ENCODE measurements around the gene DIPK2B. TPM values are rescaled to one million over a fixed set of nuclear protein-coding genes. Genes with fewer than 3 reads are reported as not detected.

Gene DIPK2B
- 13.6 TPM for total RNA-seq

DNA sequence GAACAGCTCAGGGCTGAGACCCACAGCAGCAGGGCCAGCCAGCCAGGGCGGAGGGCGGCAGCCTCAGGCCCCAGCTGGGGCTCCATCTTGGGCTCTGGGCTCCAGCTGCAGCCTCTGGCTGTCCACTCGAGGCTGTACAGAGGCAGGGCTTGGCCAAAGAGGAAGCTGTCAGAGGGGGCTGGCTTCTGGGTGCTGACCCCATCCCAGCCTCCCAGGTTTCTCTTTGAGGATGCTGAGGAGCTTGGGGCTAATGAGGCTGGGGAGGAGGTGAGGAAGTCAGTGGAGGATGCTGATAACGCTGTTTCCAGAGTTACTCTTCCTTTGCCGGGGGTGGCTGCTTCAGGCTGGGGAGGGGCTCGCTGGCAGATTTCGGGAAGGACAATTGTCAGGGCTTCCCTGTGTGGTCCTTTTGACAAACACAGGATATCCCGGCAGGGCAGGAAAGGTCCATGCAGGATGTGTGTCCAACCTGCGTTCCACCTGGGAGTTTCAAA is at the start of gene DIPK2B:
Gene DIPK2B (minus strand): TSS at position 136 of the 494 bp plus-strand sequence. CDS start 50 bp downstream, at position 86.

Data from camera-type eye (tissue), 1 donor.